ENCODE results near the gene GSN. TPM values are rescaled to one million over a fixed set of nuclear protein-coding genes. Genes with fewer than 3 reads are reported as not detected.

GSN gene
- total and polyA plus RNA-seq, 10 of the 15 experiments (the other 5 are each of a cell fraction or from before 2014, with no cell fraction given), result 0.66 to 9.2 (median 6.2) TPM

- ChIA-PET RAD21 (ENCODE audit: unreplicated experiment) (no interaction called here), SMC1A (ENCODE audit: uncharacterized antibody, unreplicated experiment) (interaction anchor here (1.6 to 2.2 kb wide), 2 partner anchors 20 to 24 kb away, joined by 4 to 13 read pairs; no protein-coding TSS in a partner anchor), POLR2A (no interaction called here), CTCF (interaction anchor here (1.2 to 1.3 kb wide), 2 partner anchors 25 to 32 kb away, joined by 5 to 9 read pairs; no protein-coding TSS in a partner anchor)
- 84% methylated on average over 4 of the region's 4 CpGs for WGBS (ENCODE audit: insufficient coverage, insufficient replicate concordance, low lambda C conversion rate, missing lambda C conversion rate)
- BruUV-seq (replicated peaks), result no TSS peak
- FAIRE-seq (no peak), ATAC-seq (no peak), DNase-seq (ENCODE audit: low read depth, low spot score) (no peak)
- H3K9me3 ChIP-seq (replicated peaks; ENCODE audit: control insufficient read depth, insufficient read depth, low read length), result no peaks in the 10 kb centered on the region
- peaks cover 3% of the 10 kb centered on the region; the same call in 1 of the 2 replicates for H3K4me1 ChIP-seq (ENCODE audit: control insufficient read depth, insufficient read depth, low read length)
- TF ChIP-seq SMARCA5 (IDR thresholded peaks at IDR 0.05), result no peak
- no peak for TF ChIP-seq LARP7 (IDR thresholded peaks at IDR 0.05)
- no peak for TF ChIP-seq FOXM1 (IDR thresholded peaks at IDR 0.05; ENCODE audit: low read depth, low read length)
- no peak for TF ChIP-seq FOS (IDR thresholded peaks at IDR 0.05; ENCODE audit: borderline replicate concordance, extremely low read depth, insufficient read length)
- TF ChIP-seq, protein P1, sequence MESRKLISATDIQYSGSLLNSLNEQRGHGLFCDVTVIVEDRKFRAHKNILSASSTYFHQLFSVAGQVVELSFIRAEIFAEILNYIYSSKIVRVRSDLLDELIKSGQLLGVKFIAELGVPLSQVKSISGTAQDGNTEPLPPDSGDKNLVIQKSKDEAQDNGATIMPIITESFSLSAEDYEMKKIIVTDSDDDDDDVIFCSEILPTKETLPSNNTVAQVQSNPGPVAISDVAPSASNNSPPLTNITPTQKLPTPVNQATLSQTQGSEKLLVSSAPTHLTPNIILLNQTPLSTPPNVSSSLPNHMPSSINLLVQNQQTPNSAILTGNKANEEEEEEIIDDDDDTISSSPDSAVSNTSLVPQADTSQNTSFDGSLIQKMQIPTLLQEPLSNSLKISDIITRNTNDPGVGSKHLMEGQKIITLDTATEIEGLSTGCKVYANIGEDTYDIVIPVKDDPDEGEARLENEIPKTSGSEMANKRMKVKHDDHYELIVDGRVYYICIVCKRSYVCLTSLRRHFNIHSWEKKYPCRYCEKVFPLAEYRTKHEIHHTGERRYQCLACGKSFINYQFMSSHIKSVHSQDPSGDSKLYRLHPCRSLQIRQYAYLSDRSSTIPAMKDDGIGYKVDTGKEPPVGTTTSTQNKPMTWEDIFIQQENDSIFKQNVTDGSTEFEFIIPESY (IDR thresholded peaks at IDR 0.05), result no peak
- TF ChIP-seq ASH2L (IDR thresholded peaks at IDR 0.05; ENCODE audit: borderline replicate concordance, low read depth), result no peak
- TF ChIP-seq CHD2 (IDR thresholded peaks at IDR 0.05; ENCODE audit: borderline replicate concordance, low read depth, low read length), result no peak
- TF ChIP-seq NRF1 (conservative IDR thresholded peaks at IDR 0.05; ENCODE audit: low read depth, low read length), result no peak
- no peak for TF ChIP-seq RELA (IDR thresholded peaks at IDR 0.05; ENCODE audit: borderline replicate concordance, partially characterized antibody)
- TF ChIP-seq RFX5 (IDR thresholded peaks at IDR 0.05; ENCODE audit: low read depth, low read length), result no peak
- no peak for TF ChIP-seq YY1 (IDR thresholded peaks at IDR 0.05; ENCODE audit: low read depth, low read length)
- TF ChIP-seq SIX5 (IDR thresholded peaks at IDR 0.05; ENCODE audit: low read depth, low read length, severe bottlenecking), result no peak
- TF ChIP-seq ZNF622 (IDR thresholded peaks at IDR 0.05), result no peak
- TF ChIP-seq E2F8 (IDR thresholded peaks at IDR 0.05; ENCODE audit: low read depth, partially characterized antibody), result no peak
- H3K9ac ChIP-seq (ENCODE audit: control insufficient read depth, insufficient read depth, low read length), result no peak overlapping the region
- peaks cover 0 to 7% of the 10 kb centered on the region in 2 experiments; a peak in 1 of 4 replicates for H3K36me3 ChIP-seq (ENCODE audit: control insufficient read depth in 2 of 2, insufficient read depth in 2 of 2, low read length in 1 of 2)
- intact Hi-C loops (cut with micrococcal nuclease; ENCODE audit: unreplicated experiment) (no loop called here), in situ Hi-C loops (cut with MboI) (no loop called here)
- H3K27me3 ChIP-seq (replicated peaks in 1 of 2; ENCODE audit: control insufficient read depth in 2 of 2, insufficient read depth in 2 of 2, low read length in 1 of 2), result no peaks in the 10 kb centered on the region
- no peaks in the 10 kb centered on the region for H4K20me1 ChIP-seq (ENCODE audit: control insufficient read depth, insufficient read depth)
- no peak overlapping the region for H3K4me3 ChIP-seq
- H2AFZ ChIP-seq (ENCODE audit: control insufficient read depth, low read depth, low read length), result no peak overlapping the region
- no peak overlapping the region for H3K4me2 ChIP-seq (ENCODE audit: control insufficient read depth, insufficient read depth)
- H3K27ac ChIP-seq (ENCODE audit: control insufficient read depth, insufficient read depth), result no peak overlapping the region
- H3K79me2 ChIP-seq (ENCODE audit: control insufficient read depth, insufficient read depth, low read length), result no peaks in the 10 kb centered on the region
These were observed 76.2 kb downstream of the GSN start for GRCh38 chr9:121344184-121344583.
